Colonic mucosa (tissue), 4 donors: Measurements from ENCODE around the gene HIP1. TPM values are rescaled to one million over a fixed set of nuclear protein-coding genes. Genes with fewer than 3 reads are reported as not detected.
"Not testable (repeated sequence)": the region's sequence is repeated elsewhere in the genome, so short reads cannot be mapped to it uniquely, and the experiment has no call there.

Experiments used
- DNase-seq: peaks from one replicate; pipeline ENCODE4 v3.0.0-alpha.2; 2020
- H3K27ac ChIP-seq: fragments of 200-600 bp; one replicate; pipeline ENCODE4 v1.8.0; 2021
- H3K27me3 ChIP-seq: fragments of 200-600 bp; one replicate; pipeline ENCODE4 v1.8.0; 2021
- H3K36me3 ChIP-seq: fragments of 200-600 bp; one replicate; pipeline ENCODE4 v1.8.0; 2021
- H3K4me1 ChIP-seq: fragments of 200-600 bp; one replicate; pipeline ENCODE4 v1.8.0; 2021; ENCODE audit warnings: mild to moderate bottlenecking
- H3K4me3 ChIP-seq: fragments of 200-600 bp; one replicate; pipeline ENCODE4 v1.8.0; 2021
- H3K9ac ChIP-seq, 2 donors: one replicate each; pipeline ENCODE4 v1.7.0; 2013; ENCODE audit warnings: control low read depth in 2 of 2, low read depth in 2 of 2, low read length in 2 of 2
- H3K9me3 ChIP-seq: fragments of 200-600 bp; one replicate; pipeline ENCODE4 v1.8.0; 2021
- intact Hi-C: fragments of 100-400 bp; cut with DNase I; formaldehyde crosslinking; loops from one replicate; pipeline ENCODE4 v1.14.1; 2022
- total RNA-seq, 2 donors: library from RNA; stranded (reverse); fragmentation: NEBNext Ultra II Directional in 1 of 2; extraction: Animal tissue kit (Norgen Biotek cat#: 25700) in 1 of 2; gene quantifications; one replicate each; pipeline ENCODE4 v1.2.1, GENCODE V29; 2021
- TF ChIP-seq, protein P1 (sequence below): fragments of 200-600 bp; IDR thresholded peaks from one replicate; pipeline ENCODE4 v1.8.0; 2022; ENCODE audit warnings: antibody characterized with exemption, mild to moderate bottlenecking
- donor health status: healthy.
- donor health status: DM: no; HTN: no; CAD: no.
- donor health status: DM: no; HTN: no; CAD: no.

Gene HIP1
- total RNA-seq, 2 donors from 2014 or later = 4.8 to 5.5 TPM

DNA sequence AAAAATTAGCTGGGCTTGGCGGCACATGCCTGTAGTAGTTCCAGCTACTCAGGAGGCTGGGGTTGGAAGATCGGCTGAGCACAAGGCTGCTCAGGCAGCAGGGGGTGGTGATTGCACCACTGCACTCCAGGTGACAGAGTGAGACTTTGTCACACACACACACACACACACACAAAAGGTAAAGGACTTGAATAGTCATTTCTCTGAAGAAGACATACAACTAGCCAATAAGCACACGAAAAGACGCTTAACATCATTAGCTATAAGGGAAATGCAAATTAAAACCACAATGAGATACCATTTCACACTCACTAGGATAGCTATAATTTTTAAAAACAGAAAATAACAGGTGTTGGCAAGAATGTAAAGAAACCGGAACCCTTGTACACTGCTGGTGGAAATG is 48.6 kb downstream of the HIP1 start:
- TF ChIP-seq, protein P1, sequence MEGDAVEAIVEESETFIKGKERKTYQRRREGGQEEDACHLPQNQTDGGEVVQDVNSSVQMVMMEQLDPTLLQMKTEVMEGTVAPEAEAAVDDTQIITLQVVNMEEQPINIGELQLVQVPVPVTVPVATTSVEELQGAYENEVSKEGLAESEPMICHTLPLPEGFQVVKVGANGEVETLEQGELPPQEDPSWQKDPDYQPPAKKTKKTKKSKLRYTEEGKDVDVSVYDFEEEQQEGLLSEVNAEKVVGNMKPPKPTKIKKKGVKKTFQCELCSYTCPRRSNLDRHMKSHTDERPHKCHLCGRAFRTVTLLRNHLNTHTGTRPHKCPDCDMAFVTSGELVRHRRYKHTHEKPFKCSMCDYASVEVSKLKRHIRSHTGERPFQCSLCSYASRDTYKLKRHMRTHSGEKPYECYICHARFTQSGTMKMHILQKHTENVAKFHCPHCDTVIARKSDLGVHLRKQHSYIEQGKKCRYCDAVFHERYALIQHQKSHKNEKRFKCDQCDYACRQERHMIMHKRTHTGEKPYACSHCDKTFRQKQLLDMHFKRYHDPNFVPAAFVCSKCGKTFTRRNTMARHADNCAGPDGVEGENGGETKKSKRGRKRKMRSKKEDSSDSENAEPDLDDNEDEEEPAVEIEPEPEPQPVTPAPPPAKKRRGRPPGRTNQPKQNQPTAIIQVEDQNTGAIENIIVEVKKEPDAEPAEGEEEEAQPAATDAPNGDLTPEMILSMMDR = no peak
- no peak for DNase-seq

DNA sequence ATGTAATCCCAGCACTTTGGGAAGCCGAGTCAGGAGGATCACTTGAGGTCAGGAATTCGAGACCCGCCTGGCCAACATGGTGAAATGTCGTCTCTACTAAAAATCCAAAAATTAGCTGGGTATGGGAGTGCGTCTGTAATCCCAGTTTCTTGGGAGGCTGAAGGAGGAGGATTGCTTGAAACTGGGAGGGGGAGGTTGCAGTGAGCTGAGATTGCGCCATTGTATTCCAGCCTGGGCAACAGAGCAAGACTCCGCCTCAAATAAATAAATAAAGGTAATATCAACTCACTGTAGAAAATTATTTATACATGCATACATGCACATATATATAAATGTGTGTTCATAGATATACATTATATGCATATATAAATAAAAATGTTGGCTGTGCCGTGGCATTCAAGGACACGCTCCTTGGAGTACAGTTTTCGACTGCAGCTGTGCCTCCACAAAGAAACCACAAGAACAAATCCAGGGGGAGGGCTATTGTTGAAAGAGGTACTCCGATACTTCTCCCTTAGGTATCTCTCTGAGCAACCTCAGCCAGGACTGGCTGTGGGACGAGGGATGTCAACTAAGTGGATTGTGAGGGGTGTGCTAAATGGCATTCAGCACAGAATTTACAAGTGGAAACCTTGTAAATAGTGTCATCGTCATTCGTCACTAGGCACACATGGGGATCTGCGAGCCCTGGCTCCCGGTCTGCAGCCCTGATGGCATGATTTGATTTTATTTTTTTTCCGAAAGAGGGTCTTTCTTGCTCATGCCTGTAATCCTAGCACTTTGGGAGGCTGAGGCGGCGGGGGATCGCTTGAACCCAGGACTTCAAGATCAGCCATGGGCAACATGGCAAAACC is 49.3 kb downstream of the HIP1 start:
- DNase-seq = no peak
- no peak overlapping the region for H3K4me3 ChIP-seq

More for the DNA sequence above, 48.6 kb downstream of the HIP1 start:
- H3K4me1 ChIP-seq = no peaks in the 10 kb centered on the region
- no peaks in the 10 kb centered on the region for H3K9me3 ChIP-seq
- H3K27ac ChIP-seq = no peak overlapping the region
- no peaks in the 10 kb centered on the region for H3K36me3 ChIP-seq
- intact Hi-C loops = no loop called here
- no peaks in the 10 kb centered on the region for H3K27me3 ChIP-seq
- no peak overlapping the region for H3K4me3 ChIP-seq
- H3K9ac ChIP-seq = no peak overlapping the region

DNA sequence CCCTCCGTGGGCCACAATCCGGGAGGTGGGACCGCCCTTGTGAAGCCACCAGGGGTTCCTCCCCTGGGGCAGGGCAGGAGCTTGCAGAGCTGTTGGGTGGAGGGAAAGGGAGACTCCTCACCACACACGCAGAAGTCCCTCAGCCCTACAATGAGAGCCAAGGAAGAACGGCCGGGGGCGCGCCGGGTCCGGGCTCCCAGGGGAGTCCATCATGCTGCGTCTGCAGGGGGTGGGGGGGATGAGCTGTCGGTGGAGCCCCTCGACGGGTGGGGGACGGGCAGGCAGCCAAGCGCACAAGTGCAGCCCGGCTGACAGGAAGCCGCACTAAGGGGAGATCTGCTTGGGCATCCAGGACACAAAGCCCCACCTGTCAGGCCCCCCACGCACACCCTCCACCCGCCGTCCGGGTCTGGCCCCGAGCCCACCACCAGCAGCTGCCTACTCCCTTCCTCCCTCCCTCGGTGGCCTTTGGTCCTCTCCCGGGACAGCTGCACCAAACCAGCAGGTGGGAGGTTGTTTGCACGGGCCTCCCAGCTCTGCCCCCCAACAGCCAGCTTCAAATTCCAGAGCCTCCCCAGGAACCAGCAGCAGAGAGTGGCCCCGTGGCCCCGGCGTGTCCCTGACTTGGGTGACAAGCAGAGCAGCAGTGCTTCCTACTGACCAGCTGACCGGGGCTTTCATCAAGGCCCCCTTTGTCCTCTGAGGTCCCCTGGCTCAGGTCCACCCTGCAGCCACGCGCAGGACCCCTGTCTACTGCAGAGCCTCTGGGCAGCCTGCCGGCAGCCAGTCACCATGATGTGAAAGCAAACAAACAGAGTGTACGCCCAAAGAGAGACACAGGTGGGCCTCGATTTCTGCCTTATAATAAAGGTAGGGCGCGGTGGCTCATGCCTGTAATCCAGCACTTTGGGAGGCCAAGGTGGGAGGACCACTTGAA is 50.3 kb downstream of the HIP1 start:
- TF ChIP-seq, protein P1 = no peak
- Histone ChIP-seq H3K9me3 (no peaks in the 10 kb centered on the region), H3K9ac (no peak overlapping the region), H3K27ac (no peak overlapping the region), H3K36me3 (no peaks in the 10 kb centered on the region), H3K4me3 (no peak overlapping the region), H3K4me1 (no peaks in the 10 kb centered on the region), H3K27me3 (no peaks in the 10 kb centered on the region)
- intact Hi-C loops = no loop called here
- DNase-seq = no peak

More for the DNA sequence above, 49.3 kb downstream of the HIP1 start:
- H3K36me3 ChIP-seq = no peaks in the 10 kb centered on the region
- H3K9ac ChIP-seq = no peak overlapping the region
- H3K27me3 ChIP-seq = no peaks in the 10 kb centered on the region
- H3K4me1 ChIP-seq = no peaks in the 10 kb centered on the region
- intact Hi-C loops = no loop called here
- no peaks in the 10 kb centered on the region for H3K9me3 ChIP-seq
- no peak overlapping the region for H3K27ac ChIP-seq
- TF ChIP-seq, protein P1 = no peak

DNA sequence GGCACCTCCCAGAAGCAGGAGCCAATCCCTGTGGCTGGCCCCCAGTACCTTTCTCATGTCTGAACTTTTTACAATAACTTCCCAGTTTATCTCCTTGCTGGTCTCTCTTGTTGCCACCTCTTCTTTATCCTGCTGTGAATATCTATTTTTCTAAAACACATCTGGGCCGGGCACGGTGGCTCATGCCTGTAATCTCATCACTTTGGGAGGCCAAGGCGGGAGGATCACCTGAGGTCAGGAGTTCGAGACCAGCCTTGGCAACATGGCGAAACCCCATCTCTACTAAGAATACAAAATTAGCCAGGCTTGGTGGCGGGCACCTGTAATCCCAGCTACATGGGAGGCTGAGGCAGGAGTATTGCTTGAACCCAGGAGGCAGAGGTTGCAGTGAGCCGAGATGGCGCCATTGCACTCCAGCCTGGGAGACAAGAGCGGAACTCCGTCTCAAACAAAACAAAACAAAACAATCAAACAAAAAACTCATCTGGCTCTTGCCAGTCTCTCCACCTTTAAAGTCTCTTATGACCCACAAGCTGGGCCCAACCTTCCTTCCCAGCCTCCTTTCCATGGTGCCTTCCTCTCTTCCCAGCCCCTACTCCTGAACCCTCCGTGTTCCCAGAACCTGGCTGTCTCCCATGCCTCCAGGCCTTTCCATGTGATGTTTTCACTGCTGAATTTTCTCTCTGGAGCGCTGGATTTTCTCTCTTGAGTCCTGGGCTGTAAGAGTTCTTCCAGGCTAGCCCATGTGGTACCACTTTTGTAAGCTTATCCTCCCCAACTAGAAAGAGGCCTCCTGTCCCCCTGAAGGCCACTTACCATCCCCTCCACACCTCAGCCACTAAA is 51.3 kb downstream of the HIP1 start:
- intact Hi-C loops = no loop called here
- TF ChIP-seq, protein P1 = no peak
- DNase-seq = no peak
- no peaks in the 10 kb centered on the region for H3K36me3 ChIP-seq
- no peaks in the 10 kb centered on the region for H3K9me3 ChIP-seq
- no peak overlapping the region for H3K9ac ChIP-seq
- H3K4me1 ChIP-seq = no peaks in the 10 kb centered on the region
- H3K27me3 ChIP-seq = no peaks in the 10 kb centered on the region
- no peak overlapping the region for H3K4me3 ChIP-seq
- no peak overlapping the region for H3K27ac ChIP-seq

DNA sequence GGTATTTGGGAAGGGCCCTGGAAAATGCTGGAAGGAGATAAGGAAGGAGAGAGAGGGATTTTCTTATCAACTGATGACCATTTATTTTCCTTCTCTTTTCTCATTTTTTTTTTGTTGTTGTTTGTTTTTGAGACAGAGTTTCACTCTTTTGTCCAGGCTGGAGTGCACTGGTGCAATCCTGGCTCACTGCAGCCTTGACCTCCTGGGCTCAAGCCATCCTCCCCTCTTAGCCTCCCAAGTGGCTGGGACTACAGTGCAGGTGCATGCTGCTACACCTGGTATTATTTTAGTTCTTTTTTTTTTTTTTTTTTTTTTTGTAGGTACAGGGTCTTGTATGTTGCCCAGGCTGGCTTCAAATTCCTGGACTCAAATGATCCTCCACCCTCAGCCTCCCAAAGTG is 52.2 kb downstream of the HIP1 start:
- DNase-seq = no peak
- no peak overlapping the region for H3K27ac ChIP-seq
- intact Hi-C loops = no loop called here
- H3K36me3 ChIP-seq = no peaks in the 10 kb centered on the region
- no peak overlapping the region for H3K4me3 ChIP-seq
- no peak overlapping the region for H3K9ac ChIP-seq
- no peaks in the 10 kb centered on the region for H3K9me3 ChIP-seq
- H3K27me3 ChIP-seq = no peaks in the 10 kb centered on the region
- TF ChIP-seq, protein P1 = no peak
- no peaks in the 10 kb centered on the region for H3K4me1 ChIP-seq

DNA sequence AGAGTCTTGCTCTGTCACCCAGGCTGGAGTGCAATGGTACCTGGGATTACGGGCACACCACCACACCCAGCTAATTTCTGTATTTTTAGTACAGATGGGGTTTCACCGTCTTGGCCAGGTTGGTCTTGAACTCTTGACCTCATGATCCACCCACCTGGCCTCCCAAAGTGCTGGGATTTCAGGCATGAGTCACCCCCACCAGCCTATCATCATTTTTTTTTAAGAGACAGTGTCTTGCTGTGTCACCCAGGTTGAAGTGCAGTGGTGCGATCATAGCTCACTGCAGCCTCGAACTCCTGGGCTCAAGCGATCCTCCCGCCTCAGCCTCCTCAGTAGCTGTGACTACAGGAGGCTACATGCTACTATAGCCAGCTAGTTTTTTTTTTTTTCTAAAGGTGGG is 56.7 kb downstream of the HIP1 start:
- H3K9ac ChIP-seq, H3K9me3 ChIP-seq, H3K27me3 ChIP-seq, H3K36me3 ChIP-seq, H3K4me1 ChIP-seq, intact Hi-C loops, DNase-seq, H3K4me3 ChIP-seq, H3K27ac ChIP-seq: not testable (repeated sequence)
